ENCODE results near the gene MLST8. TPM values are rescaled to one million over a fixed set of nuclear protein-coding genes. Genes with fewer than 3 reads are reported as not detected.

Gene MLST8
- total and polyA plus RNA-seq, 2 of the 8 experiments (the other 6 are each of a cell fraction or from before 2014, with no cell fraction given): 67.6 to 321 TPM

DNA sequence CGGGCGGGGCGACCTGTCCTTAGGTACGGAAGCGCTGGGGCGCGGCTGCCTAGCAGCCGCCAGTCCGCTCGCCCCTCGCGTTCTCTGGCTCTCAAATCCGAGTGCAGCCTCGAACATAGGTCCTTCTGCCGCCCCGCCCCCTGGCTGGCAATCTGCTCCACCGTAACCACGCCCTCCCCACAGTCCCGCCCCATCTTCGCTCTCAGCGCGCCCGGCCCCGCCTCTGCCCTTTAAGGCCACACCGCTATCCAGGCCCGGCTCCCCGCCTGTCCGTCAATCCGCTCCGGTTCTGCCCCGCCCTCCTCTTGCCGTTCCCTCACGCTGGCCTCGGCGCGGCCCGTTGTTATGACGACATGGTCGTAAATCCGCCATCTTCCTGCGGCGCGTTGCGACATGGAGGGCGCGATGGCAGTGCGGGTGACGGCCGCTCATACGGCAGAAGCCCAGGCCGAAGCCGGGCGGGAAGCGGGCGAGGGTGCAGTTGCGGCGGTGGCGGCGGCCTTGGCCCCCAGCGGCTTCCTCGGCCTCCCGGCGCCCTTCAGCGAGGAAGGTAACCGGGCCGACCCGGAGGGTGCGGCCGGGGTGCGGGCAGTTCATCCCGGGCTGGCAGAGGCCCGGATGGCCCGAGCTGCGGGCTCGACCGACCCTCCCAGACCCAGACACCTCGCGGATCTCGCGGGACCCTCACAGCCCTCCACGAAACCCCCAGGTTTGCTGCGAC, 18.1 kb downstream of the MLST8 start, which contains the start of gene E4F1 (continued):
- no peak for TF ChIP-seq CTBP2 (IDR thresholded peaks at IDR 0.05; ENCODE audit: borderline replicate concordance, insufficient read depth, insufficient read length, low read length)
- TF ChIP-seq HDAC6 (IDR thresholded peaks at IDR 0.05; ENCODE audit: low read depth, low read length): no peak
- TF ChIP-seq BACH1 (IDR thresholded peaks at IDR 0.05; ENCODE audit: low read length): no peak
- no peak for TF ChIP-seq BCL11A (IDR thresholded peaks at IDR 0.05; ENCODE audit: low read depth in 2 of 2, low read length in 2 of 2)
- TF ChIP-seq YY1 (IDR thresholded peaks at IDR 0.05; ENCODE audit: low read depth, low read length): peak; percentile 84
- peak; percentile 77 to 88; a peak in 1 of 4 replicates for TF ChIP-seq SIN3A (conservative IDR thresholded peaks at IDR 0.05 in 1 of 2, IDR thresholded peaks at IDR 0.05 in 1 of 2; ENCODE audit: low read depth in 1 of 2, low read length in 2 of 2)
- peak; percentile 94 for TF ChIP-seq TAF7 (optimal IDR thresholded peaks at IDR 0.05; ENCODE audit: borderline replicate concordance, low read depth, low read length)
- TF ChIP-seq CHD2 (IDR thresholded peaks at IDR 0.05; ENCODE audit: low read length): peak; percentile 85
- no peak for TF ChIP-seq TCF12 (IDR thresholded peaks at IDR 0.05; ENCODE audit: low read depth, low read length)
- peak in 1 of 2 experiments; percentile 99; a peak in 2 of 3 replicates for TF ChIP-seq POLR2A (IDR thresholded peaks at IDR 0.05; ENCODE audit: control extremely low read depth in 1 of 2, low read depth in 2 of 2, low read length in 2 of 2)
- no peak for TF ChIP-seq CHD1 (IDR thresholded peaks at IDR 0.05; ENCODE audit: low read depth, low read length)
- no peak for TF ChIP-seq CBX8 (IDR thresholded peaks at IDR 0.05; ENCODE audit: borderline replicate concordance, low read depth, low read length)
- no peak for TF ChIP-seq RAD21 (IDR thresholded peaks at IDR 0.05 in 1 of 2, conservative IDR thresholded peaks at IDR 0.05 in 1 of 2; ENCODE audit: low read depth in 2 of 2, low read length in 2 of 2)
- TF ChIP-seq EZH2 (IDR thresholded peaks at IDR 0.05; ENCODE audit: low read depth, low read length, severe bottlenecking): no peak
- peak; percentile 92 for TF ChIP-seq CEBPB (IDR thresholded peaks at IDR 0.05; ENCODE audit: low read depth, low read length)
- TF ChIP-seq SUZ12 (IDR thresholded peaks at IDR 0.05; ENCODE audit: low read length): no peak
- TF ChIP-seq USF2 (IDR thresholded peaks at IDR 0.05; ENCODE audit: low read length): no peak
- TF ChIP-seq, protein P1, sequence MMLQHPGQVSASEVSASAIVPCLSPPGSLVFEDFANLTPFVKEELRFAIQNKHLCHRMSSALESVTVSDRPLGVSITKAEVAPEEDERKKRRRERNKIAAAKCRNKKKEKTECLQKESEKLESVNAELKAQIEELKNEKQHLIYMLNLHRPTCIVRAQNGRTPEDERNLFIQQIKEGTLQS (IDR thresholded peaks at IDR 0.05; ENCODE audit: insufficient read depth, low read depth, low read length): peak; percentile 96
- no peak for TF ChIP-seq ZNF274 (IDR thresholded peaks at IDR 0.05; ENCODE audit: borderline replicate concordance, extremely low read depth, low read length)
- no peak for TF ChIP-seq NANOG (IDR thresholded peaks at IDR 0.05; ENCODE audit: insufficient read depth, low read depth, low read length, poor library complexity, severe bottlenecking)
- TF ChIP-seq MAFK (IDR thresholded peaks at IDR 0.05; ENCODE audit: low read depth, low read length): no peak
- no peak for TF ChIP-seq TEAD4 (IDR thresholded peaks at IDR 0.05; ENCODE audit: low read depth, low read length)
- no peak for TF ChIP-seq FOSL1 (IDR thresholded peaks at IDR 0.05; ENCODE audit: insufficient read depth, low read depth, low read length)

Data from H1 (cell line).